Gastroesophageal sphincter (tissue), 4 donors: Measurements from ENCODE around the gene CRYBG1. TPM values are rescaled to one million over a fixed set of nuclear protein-coding genes. Genes with fewer than 3 reads are reported as not detected.

Source experiments
- ATAC-seq: fragments of 150-250 bp; one replicate; pipeline ENCODE4 v1.9.1; 2016; ENCODE audit warnings: mild to moderate bottlenecking, moderate library complexity
- H3K27ac ChIP-seq, 4 donors: fragments of 200-600 bp; sonication (generic) in 3 of 4; 1 replicate in 3 of 4; 2 replicates in 1 of 4; pipeline ENCODE4 v1.5.1; 2016 to 2019
- H3K27me3 ChIP-seq: fragments of 200-600 bp; sonication (generic); one replicate; pipeline ENCODE4 v1.5.1; 2019
- H3K36me3 ChIP-seq, 2 donors: fragments of 200-600 bp; sonication (generic); one replicate each; pipeline ENCODE4 v1.5.1; 2019; ENCODE audit warnings: control low read depth in 1 of 2
- H3K4me1 ChIP-seq, 3 donors: fragments of 200-600 bp; sonication (generic); 1 replicate in 2 of 3; 2 replicates in 1 of 3; pipeline ENCODE4 v1.5.1; 2016 to 2019; ENCODE audit warnings: control low read depth in 2 of 3
- H3K4me3 ChIP-seq, 2 donors: fragments of 200-600 bp; sonication (generic); one replicate each; pipeline ENCODE4 v1.5.1; 2019; ENCODE audit warnings: mild to moderate bottlenecking in 1 of 2, moderate library complexity in 1 of 2
- H3K9me3 ChIP-seq, 3 donors: fragments of 200-600 bp; sonication (generic); one replicate each; pipeline ENCODE4 v1.5.1; 2017 to 2019; ENCODE audit warnings: control low read depth in 2 of 3
- EP300 ChIP-seq: sonication (generic); formaldehyde crosslinking; IDR thresholded peaks from one replicate; pipeline ENCODE4 v1.6.1; 2017; ENCODE audit warnings: antibody characterized with exemption, mild to moderate bottlenecking
- POLR2A ChIP-seq, 2 donors: fragments of 450-650 bp; IDR thresholded peaks; one replicate each; pipeline ENCODE4 v1.6.1; 2017; ENCODE audit warnings: antibody characterized with exemption in 2 of 2, mild to moderate bottlenecking in 2 of 2, moderate library complexity in 1 of 2
- POLR2AphosphoS5 ChIP-seq: sonication (generic); formaldehyde crosslinking; IDR thresholded peaks from one replicate; pipeline ENCODE4 v1.6.1; 2017; ENCODE audit warnings: antibody characterized with exemption
- WGBS, 2 donors: methylation state at CpG; one replicate each; pipeline ENCODE4 v1.1.5; 2018; ENCODE audit warnings: low coverage in 1 of 2; 5-methylcytosine and 5-hydroxymethylcytosine counted together
- total RNA-seq, 4 donors: library from RNA; depleted of rRNA; stranded (reverse); fragments of >200 nt; gene quantifications; one replicate each; pipeline ENCODE4 v1.1.0, GENCODE V29; 2016
- TF ChIP-seq, protein P1 (sequence below), 4 experiments: fragments of 200-600 bp in 2 of 4; fragments of 450-650 bp in 2 of 4; sonication (generic) in 1 of 4; IDR thresholded peaks; one replicate each; pipeline ENCODE4 v1.5.1; 2017 to 2019; ENCODE audit warnings: antibody characterized with exemption in 4 of 4, mild to moderate bottlenecking in 2 of 4, moderate library complexity in 2 of 4

Gene CRYBG1
- total RNA-seq, 4 donors from 2014 or later = 3.1 to 10.8 (median 4.1) TPM

DNA sequence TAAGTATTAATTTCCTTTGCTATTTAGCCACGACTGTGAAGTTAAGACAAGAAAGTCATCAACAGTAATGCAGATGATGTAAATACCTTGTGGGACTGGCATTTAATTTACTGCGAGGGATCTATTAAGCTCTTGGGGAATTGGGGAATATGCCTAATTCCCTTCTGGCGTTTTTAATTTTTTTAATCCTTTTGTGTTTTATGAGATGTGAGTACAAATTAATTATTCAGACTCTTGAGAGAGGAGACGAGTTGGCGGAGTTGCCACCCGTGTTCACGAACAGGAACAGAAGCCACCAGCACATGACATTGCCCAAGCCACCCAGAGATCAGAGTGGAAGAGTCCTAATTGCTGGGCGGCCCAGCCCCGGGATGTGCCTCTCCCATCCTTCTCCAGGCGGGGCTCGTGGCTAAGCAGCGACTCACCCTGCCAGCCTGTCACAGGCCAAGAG lies 533 bp upstream of the CRYBG1 start:
- peak; percentile 41 for ATAC-seq
- TF ChIP-seq, protein P1, sequence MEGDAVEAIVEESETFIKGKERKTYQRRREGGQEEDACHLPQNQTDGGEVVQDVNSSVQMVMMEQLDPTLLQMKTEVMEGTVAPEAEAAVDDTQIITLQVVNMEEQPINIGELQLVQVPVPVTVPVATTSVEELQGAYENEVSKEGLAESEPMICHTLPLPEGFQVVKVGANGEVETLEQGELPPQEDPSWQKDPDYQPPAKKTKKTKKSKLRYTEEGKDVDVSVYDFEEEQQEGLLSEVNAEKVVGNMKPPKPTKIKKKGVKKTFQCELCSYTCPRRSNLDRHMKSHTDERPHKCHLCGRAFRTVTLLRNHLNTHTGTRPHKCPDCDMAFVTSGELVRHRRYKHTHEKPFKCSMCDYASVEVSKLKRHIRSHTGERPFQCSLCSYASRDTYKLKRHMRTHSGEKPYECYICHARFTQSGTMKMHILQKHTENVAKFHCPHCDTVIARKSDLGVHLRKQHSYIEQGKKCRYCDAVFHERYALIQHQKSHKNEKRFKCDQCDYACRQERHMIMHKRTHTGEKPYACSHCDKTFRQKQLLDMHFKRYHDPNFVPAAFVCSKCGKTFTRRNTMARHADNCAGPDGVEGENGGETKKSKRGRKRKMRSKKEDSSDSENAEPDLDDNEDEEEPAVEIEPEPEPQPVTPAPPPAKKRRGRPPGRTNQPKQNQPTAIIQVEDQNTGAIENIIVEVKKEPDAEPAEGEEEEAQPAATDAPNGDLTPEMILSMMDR (IDR thresholded peaks at IDR 0.05) = no peak
- TF ChIP-seq EP300 (no peak), POLR2AphosphoS5 (no peak), POLR2A (IDR thresholded peaks at IDR 0.05) (no peak)
- H3K27ac ChIP-seq = no peak overlapping the region
- H3K4me3 ChIP-seq = peak overlapping the region in 1 of 2 donors; percentile 53
- peaks cover 82% of the 10 kb centered on the region for H3K27me3 ChIP-seq
- H3K9me3 ChIP-seq = no peaks in the 10 kb centered on the region
- H3K36me3 ChIP-seq = no peaks in the 10 kb centered on the region
- H3K4me1 ChIP-seq = peaks cover 2 to 16% (median 11%) of the 10 kb centered on the region in 3 donors
- WGBS, 2 donors = 47 to 59% methylated on average over 4 of the region's 12 CpGs

DNA sequence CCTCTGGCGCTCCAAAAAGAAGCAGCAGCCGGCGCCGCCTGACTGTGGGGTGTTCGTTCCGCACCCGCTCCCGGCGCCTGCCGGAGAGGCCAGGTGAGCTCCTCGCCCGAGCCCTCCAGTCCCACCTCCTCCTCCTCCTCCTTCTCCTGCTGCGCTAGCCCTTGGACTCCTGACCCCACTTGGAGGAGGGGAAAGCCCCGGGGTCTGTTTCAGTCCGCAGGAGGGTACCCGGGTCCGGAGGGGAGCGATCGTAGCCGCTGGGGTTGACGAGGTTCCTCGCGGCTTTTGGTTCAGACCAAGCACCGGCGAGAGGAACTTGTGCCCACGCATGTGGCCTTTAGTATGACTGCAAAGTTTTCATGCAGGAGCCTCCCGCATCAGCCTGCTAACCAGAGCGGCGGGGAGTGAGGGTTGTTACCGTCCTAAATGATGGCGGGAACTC lies 493 bp downstream of the CRYBG1 start:
- no peak overlapping the region for H3K27ac ChIP-seq
- ATAC-seq = peak; percentile 13
- H3K9me3 ChIP-seq = no peaks in the 10 kb centered on the region
- H3K4me1 ChIP-seq = peaks cover 2 to 16% (median 11%) of the 10 kb centered on the region in 3 donors
- TF ChIP-seq EP300 (no peak), POLR2AphosphoS5 (no peak), POLR2A (IDR thresholded peaks at IDR 0.05) (no peak)
- TF ChIP-seq, protein P1 (IDR thresholded peaks at IDR 0.05) = no peak
- peaks cover 78% of the 10 kb centered on the region for H3K27me3 ChIP-seq
- peak overlapping the region; percentile 11 to 53 for H3K4me3 ChIP-seq
- WGBS, 2 donors = 10% methylated on average over 4 of the region's 31 CpGs; no CpG with 5 or more reads in 1 of the 2 donors
- no peaks in the 10 kb centered on the region for H3K36me3 ChIP-seq

DNA sequence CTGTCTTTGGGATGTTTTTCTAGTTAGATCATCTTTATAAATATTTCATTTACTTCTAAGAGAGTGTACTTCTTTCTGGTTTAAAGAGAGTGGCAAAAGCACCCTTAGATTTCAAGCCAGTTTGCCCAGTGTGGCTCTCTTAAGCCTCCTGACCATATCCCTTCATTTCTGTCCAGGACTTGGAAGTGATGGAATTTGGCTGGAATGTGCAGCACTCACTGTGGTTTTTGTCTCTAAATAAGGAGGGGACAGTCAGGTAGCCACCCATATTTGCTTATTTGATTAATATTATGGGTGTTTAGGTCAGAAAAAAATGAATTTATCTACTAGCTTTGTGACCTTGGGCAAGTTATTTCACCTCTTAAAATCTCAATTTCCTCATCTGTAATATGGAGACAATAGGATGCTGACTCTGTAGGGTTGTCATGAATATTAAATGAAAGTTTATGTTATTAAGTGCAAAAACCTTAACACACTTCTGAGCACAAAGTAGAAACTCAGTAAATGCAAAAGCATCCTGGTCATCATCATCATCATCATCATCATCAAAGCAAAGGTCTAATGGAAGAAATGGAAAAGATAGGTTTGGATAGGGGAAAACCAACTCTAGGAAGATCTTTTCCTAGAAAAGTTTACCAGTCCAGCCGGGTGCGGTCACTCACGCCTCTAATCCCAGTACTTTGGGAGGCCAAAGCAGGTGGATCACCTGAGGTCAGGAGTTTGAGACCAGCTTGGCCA lies 3.1 kb downstream of the CRYBG1 start:
- H3K4me3 ChIP-seq = no peak overlapping the region
- WGBS, 2 donors = 98 to 100% methylated on average over 1 to 3 of the region's 3 CpGs
- TF ChIP-seq, protein P1 (IDR thresholded peaks at IDR 0.05) = no peak
- TF ChIP-seq POLR2AphosphoS5 = no peak
- TF ChIP-seq EP300 = no peak
- TF ChIP-seq POLR2A (IDR thresholded peaks at IDR 0.05) = no peak
- H3K27ac ChIP-seq = no peak overlapping the region
- H3K36me3 ChIP-seq = no peaks in the 10 kb centered on the region
- ATAC-seq = no peak
- H3K27me3 ChIP-seq = peaks cover 52% of the 10 kb centered on the region
- peaks cover 2 to 16% (median 11%) of the 10 kb centered on the region in 3 donors for H3K4me1 ChIP-seq
- no peaks in the 10 kb centered on the region for H3K9me3 ChIP-seq

DNA sequence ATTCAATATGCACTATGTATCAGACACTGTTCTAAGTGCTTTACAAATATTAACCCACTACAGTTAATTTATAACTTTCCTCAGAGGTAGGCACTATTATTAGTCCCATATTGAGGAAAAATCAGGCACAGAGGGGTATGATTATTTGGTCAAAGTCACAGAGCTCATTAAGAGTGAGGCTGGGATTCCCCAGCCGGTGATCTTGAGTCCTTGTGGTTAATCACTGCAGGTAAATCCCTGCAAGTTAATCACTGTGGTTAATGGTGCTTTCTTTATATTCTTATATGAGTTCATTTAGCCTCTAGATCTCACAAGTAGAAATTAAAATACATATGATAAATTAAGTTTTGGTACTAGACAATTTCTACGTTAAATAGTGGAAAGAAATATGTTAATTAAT lies 9.2 kb downstream of the CRYBG1 start:
- Histone ChIP-seq H3K4me1 (no peaks in the 10 kb centered on the region), H3K27me3 (peaks cover 6% of the 10 kb centered on the region), H3K36me3 (no peaks in the 10 kb centered on the region), H3K4me3 (no peak overlapping the region), H3K9me3 (no peaks in the 10 kb centered on the region), H3K27ac (no peak overlapping the region)
- WGBS, 2 donors = 71 to 84% methylated on average over 2 of the region's 2 CpGs
- TF ChIP-seq EP300 (no peak), POLR2AphosphoS5 (no peak)
- ATAC-seq = no peak

DNA sequence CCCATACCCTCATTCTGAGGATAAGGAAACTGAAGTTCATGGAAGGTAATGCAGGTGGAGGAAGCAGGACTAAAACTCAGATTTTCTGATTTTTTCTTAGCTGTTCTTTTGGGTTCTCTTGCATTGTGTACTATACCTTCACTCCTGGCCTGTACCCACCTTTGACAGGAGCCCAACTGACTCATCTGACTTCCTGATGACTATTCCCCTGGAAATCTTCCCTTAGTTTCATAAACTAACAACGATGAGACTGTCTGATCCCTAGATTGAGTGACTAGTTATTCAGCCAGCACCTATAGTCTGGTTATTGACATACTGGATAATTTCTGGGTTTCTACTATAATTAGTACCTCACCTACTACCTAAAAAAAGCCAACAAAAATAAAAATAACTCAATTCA lies 10.1 kb downstream of the CRYBG1 start:
- no peaks in the 10 kb centered on the region for H3K36me3 ChIP-seq
- ATAC-seq = no peak
- WGBS, 2 donors = 0 to 31% methylated on average over 1 of the region's 1 CpG
- no peak overlapping the region for H3K4me3 ChIP-seq
- H3K4me1 ChIP-seq = no peaks in the 10 kb centered on the region
- no peaks in the 10 kb centered on the region for H3K9me3 ChIP-seq
- no peak overlapping the region for H3K27ac ChIP-seq
- H3K27me3 ChIP-seq = no peaks in the 10 kb centered on the region
- TF ChIP-seq POLR2A (IDR thresholded peaks at IDR 0.05) (no peak), POLR2AphosphoS5 (no peak), EP300 (no peak)
- TF ChIP-seq, protein P1 (IDR thresholded peaks at IDR 0.05) = no peak
